Raji (cell line): ENCODE measurements around the gene GLP2R.

Source experiments
- POLR2A ChIP-seq: IDR thresholded peaks from 2 replicates; pipeline ENCODE4 v1.6.1; 2011; ENCODE audit warnings: low read depth, low read length, control low read depth; ENCODE audit not compliant: insufficient read depth

The GLP2R gene

DNA sequence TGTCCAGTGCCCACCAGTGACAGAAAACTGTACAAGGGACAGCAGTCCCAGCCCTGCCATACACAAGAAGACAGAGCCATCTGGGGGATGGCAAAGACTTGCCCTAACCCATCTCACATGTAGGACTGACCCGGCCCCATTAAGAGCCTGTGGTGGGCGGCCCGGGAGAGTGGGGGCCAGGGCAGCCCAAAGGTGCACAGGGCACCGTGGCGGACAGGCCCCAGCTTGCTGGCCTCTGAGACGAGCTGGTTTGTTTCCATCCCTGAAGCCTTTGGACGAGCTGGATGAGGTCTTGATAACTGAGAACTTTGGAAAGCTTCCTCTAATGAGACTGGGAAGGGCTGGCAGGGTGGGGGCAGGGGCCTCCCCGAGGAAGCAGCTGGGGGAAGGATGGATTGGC lies 90.4 kb downstream of the GLP2R start:
- no peak for TF ChIP-seq POLR2A

DNA sequence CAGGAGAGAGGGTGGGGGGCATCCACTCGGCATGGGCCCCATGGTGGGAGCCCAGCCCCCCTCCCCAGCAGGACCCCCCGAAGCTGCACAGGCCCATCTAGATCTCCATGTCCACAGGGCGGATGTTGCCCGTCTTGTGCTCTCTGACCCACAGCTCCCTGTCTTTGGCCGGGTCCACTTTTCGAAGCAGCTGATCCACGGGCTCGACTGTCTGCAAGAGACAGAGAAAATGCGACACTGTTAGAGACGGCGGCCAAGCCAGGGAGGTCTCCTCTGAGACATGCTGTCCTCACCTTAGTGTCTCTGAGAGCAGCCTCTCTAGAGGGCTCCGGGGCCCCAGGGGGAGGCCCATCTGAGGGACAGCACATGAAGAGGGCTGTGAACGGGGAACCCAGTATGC lies 91.4 kb downstream of the GLP2R start:
- TF ChIP-seq POLR2A: no peak

DNA sequence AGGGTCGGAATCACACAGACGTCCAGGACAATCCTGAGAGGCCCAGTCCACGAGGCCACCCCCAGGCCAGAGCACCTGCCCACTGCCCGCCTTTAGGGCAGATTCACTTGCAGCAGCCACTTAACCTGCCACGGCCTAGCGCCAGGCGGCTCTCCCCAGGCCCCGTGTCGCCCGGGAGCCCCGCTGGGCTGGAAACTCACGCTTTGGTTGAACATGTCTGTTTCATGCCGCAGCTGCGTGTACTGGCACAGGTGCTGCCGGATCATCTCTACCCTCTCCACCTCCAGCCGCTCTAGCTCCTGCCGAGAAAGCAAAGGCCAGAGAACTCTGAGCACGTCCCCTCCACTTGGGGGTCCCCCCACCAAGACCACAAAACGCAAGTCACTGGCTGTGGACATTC lies 92.1 kb downstream of the GLP2R start:
- no peak for TF ChIP-seq POLR2A

DNA sequence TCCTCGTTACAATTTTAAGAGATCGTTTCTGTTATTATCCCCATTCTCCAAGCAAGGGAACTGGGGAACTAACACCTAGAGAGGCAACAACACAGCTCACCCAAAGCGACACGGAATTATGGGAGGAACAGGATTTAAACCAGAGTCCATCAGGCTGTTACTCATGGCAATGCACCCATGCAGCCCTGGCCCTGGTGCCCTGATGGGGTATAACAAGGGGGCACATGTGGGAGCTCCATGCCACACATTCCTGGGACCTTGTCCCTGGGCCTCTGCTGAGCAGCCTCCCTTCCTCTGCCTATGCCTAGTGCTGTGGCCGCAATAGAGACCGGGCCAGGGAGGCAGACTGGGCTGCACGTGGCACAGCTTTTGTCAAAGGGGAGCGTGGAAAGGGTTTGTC lies 92.6 kb downstream of the GLP2R start:
- no peak for TF ChIP-seq POLR2A

DNA sequence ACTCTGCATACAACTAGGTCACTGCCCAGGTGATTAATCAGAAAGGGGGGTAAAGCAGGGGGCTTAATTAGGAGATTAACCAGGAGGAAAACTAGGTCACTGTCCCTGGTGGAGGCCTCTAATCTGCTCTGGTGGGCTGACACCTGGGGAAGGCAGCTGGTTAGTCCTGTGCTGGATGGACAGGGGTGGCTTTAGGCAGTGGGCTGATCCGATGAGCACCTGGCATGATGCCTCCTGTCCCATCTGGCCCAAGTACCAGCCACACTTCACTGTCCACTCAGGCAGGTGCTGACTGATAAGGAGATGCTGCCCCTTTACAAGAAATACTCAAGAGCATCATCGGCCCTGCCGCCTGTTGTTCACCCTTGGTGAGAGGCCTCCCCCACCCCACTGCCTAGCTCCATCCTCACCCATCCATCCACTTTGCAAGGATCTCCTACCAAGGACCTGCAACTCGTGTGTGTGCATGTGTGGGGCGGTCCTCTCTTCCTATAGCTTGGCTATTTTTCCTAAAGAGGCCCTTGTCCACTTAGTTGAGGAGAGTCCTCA lies 93.2 kb downstream of the GLP2R start:
- no peak for TF ChIP-seq POLR2A

DNA sequence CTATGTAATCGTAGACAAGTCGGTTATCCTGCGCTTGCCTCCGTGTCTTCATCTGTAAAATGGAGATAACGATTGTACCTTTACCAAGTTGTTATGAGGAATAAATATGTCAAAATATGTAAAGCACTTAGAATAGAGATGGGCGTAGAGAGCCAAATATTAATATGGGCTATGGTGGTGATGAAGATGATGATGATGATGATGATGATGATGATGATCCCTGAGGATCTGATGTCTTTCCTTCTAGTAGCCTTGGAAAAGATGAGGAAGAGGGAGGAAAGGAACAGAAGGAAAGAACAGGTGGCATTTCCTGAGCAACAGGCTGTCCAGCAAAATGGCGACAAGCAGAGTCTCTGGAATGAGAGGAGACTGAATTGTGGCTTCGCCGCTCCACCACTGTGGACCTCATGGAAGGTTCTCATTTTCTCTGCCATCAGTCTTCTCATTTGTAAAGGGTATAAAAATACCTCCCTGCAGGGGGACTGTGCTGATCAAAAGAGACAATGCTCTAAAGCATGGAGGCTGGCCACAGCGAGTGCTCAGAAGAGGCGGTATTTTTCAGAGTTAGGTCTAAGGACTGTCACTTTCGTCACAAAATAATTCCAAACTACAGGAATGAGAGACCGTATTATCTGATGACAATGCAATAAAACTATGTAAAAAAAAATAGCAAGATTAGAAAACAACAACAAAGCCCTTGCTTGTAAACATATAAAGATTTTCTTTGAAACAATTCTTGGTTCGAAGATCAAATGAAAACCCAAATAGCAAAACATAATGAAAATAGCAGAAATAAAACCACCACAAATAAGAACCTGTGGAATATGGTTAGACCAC lies 96.5 kb downstream of the GLP2R start:
- TF ChIP-seq POLR2A: no peak

DNA sequence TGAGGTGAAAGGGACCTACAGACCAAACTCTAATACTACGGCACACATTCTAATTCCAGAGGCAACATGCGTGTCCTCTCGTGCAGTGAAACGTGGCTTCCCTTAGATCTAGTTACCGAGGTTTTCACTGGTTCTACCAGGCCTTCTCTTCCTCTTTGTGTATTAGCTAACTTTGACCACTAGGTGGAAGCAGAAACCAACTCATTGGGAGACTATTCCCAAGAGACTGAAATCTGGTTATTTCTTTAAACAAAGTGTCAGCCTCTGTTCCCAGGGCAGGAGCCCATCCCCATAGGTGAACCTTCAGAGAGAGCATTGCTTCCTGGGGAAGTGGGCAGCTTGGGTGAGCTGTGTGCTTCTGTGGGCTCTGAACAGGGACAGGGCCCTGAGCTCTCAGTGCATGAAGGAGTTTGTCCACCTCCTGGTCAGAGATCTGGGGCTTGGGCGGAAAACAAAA lies 99.0 kb downstream of the GLP2R start:
- TF ChIP-seq POLR2A: no peak

DNA sequence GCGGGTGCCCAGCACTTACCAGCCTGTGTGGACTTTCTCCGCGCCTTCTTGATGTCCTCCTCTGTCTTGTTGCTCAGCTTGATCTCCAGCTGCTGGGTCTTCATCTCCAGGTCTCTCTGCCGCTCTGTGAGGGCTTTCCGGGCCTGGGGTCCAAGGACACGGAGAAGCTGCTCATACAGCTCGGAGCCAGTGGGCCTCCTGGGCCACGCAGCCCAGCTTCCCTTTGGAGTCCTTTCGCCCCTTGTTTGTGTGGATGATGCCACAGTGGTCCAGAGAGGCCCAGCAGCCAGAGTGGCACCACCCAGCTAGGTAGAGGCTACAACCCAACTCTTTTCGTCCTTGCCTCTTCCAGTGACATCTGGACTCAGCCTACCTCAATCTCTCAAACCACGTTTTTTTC lies 99.7 kb downstream of the GLP2R start:
- TF ChIP-seq POLR2A: no peak

DNA sequence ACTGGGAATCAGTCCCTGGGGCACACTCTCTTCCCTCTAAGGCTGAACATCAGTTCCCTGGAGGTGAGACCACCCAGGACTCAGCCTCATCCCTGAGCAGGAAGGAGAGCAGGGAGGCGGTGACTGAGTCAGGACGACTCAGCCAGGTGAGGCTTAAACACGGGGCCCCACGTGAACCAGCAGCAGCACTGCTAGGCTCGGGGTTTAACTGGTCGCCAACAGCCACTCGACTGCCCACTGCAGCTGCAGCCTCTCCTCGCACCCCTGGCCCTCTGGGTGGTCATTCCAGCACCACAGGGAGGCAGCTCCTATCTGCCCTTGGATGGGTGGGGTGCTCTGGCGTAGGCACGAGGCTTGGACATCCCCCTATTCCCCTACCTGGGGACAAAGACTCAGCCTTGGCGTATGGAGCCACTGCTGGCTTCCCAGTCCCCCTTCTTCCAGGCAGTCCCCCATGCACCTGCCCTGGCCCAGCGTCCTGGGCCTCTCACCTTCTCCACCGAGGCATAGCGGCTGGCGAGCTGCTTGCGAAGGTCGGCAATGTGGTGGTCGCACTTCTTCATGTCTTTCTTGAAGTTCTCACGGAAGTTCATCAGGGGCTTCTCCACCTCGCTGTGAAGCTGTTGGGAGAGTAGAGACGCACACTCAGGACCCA lies 100.6 kb downstream of the GLP2R start:
- TF ChIP-seq POLR2A: no peak

DNA sequence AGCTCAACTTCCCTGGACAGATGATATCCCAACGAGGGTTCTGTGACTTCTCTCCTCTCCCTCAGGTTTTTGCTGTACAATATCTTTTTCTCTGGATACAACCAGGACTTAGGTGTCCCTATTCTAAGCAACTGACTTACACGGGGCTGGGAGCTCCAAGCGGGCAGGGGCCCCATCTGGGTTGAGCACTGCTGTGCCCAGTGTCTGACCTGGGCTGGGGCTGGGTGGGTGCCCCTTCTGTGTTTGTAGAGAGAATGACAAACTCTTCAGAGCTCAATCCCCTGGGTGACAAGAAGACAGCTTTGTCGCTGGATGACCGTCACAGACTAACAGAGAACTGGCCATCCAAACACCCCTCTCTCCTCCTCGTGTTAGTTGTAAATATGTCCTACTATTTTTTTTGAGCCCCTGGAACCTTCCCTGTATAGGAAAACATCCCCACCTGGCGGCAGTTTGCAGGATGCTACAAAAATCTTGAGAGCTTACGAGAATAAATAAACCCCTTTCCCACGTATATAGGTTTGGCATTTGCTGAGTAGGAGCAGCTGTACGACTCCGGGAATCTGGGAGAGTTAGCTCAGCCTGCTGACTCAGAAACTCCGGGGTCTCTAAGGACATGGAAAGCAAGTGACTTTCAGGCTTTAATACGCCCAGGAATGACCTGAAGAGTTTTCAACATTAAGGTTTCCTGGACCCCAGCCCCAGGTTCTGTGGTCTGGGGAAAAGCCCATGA lies 103.0 kb downstream of the GLP2R start:
- TF ChIP-seq POLR2A: no peak

DNA sequence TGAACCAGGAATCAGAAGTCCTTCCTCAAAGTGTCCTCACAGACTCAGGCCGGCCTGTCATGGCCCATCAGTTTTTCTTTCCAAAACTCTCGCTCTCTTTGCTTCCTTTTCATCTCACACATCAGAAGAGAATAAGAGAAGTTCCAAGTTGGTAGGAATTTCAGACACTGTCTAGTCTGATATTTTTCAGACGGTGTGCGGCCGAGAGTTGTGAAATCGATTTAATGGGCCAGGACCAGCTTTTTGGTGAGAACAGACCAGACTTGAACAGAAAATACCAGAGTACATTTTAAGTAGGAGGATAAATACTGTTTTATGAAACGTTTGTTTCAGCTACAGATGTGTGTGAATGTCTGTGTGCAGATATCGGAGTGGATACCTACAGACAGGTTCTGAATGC lies 104.1 kb downstream of the GLP2R start:
- no peak for TF ChIP-seq POLR2A

DNA sequence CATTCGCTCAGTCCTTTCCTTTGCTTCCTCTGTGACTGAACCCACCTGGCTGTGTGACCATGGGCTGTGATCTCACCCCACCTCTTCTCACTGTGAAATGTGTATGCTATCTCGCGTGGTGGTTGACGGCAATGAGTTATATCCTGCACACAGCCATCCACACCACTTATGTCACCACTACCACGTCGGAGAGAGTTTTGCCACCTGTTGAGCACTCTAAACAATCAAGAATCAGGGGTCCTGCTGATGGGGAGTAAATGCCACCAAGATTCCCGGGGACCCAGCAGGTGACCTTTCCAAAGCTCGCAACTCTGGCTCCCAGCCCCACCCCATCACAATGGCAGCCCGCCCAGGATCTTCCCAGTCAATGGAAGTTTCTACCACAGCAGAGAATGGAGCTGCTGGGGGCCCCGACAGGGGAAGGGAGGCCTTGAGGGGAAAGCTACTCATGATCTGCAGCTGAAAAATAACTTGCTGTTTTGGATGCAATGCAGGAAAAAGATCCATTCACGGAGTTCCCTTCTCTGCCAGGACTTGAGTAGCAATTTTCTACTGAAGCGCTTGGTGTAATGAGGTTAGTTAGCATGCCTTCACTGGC lies 105.5 kb downstream of the GLP2R start:
- TF ChIP-seq POLR2A: no peak

DNA sequence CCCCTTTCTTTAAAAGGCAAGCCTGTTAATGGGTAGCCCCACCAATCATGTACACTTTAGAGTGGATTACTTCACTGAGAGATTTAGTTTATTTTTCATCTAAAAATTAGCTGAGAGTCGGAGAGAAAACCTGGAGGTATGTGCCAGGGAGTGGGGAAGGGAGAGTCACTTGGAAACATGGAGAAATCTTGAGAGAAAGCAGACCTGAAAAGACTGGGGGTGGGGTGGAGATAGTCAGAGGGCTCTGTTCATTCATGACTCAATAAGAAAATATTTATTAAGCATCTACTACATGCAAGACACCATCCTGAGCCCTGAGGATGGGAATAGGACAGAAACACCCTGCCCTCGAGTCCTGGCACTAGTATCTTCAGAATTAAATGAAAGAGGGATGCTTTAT lies 106.8 kb downstream of the GLP2R start:
- TF ChIP-seq POLR2A: no peak

DNA sequence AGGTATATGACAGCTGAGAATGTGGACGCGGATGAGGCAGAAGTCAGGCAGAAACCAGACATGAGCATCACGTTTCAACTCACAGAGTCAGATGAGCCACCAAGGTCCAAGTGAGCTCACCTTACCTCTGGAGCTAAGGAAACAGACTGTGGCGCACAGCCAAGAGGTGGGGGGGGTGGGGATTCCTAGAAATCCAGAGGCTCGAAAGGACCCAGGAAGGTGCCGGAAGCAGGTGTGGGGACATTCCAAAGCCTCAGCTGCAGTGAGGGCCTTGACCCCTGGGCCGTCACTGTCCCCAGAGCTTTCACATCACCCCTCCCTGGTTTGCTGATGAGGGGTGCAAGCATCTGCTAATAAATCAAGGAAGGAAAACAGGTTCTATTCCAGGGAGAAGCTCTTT lies 108.6 kb downstream of the GLP2R start:
- TF ChIP-seq POLR2A: no peak

DNA sequence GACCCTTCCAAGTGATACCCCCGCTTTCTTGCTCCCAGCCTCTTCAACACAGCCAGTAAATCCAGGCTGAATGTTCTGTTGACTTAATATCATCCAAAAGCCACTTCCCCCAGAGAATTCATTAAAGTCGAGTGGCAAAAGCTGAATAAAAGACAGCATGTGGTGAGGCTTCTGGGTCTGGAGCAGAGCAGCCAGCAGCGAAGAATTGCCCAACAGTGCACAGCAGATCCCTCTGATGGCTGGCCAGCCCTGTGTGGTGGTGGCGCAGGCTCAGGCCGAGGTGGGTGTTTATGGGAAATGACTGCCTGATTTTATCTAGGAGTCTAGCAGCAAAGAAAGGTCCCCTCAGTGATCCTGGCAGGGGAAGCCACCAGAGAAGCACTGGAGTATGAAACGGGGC lies 109.7 kb downstream of the GLP2R start:
- TF ChIP-seq POLR2A: no peak

DNA sequence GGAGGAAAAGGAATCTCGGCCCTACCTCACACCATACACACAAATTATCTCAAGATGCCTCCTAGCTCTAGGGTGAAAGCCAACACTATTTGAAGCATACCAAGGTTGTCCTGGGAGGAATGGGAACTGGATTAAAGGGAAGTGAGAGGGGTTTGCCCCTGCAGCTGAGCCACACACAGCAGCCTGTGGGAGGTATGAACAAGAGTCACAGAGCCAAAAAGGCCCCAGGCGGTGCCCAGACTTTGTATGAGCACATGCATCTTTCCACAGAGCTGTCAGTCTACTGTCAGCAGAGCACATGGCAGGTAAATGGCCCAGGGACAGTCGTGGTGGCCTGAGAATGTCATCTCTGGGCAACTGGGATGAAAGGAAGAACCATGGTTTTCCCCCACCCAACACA lies 110.4 kb downstream of the GLP2R start:
- TF ChIP-seq POLR2A: no peak

DNA sequence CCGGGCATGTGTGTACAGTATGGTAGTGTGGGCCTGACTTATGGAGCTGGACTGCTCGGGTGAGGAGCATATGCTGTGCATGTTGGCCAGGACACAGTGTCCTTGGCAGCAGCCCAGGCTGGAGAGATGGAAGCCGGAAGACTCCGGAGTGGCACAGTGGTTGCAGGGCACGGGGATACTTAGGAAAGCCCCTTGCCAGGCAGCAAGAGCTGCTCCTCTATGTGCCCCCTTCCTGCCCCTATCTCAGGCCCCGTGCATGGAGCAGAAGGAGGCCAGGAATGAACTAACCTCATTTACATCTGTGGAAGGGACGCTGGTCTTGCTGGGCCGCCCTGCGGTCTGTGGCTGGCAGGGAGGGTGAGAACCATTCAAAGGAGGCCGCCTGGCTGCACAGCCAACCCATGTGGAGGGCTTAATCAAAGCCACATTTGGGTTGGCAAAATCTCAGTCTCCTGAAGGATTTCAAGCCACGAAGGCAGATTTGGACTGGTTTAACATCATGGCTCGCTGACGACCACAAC lies 111.6 kb downstream of the GLP2R start:
- TF ChIP-seq POLR2A: no peak
